ENCODE measurements around the gene XYLT1.
"Not testable (repeated sequence)": the region's sequence is repeated elsewhere in the genome, so short reads cannot be mapped to it uniquely, and the experiment has no call there.

XYLT1 gene

GRCh38 chr16:17339764-17340541 lies 130.8 kb downstream of the XYLT1 start:
- Mint-ChIP-seq H3K9me3 (no peaks in the 10 kb centered on the region), H3K27ac (no peak overlapping the region), H3K4me3 (no peak overlapping the region), H3K27me3 (ENCODE audit: low read depth, poor library complexity) (no peaks in the 10 kb centered on the region), H3K36me3 (ENCODE audit: low read depth) (no peaks in the 10 kb centered on the region), H3K4me1 (peaks cover 18% of the 10 kb centered on the region)
- DNase-seq: no peak
- TF ChIP-seq CTCF (IDR thresholded peaks at IDR 0.05): no peak

- no peak for DNase-seq
- no peak for TF ChIP-seq CTCF (IDR thresholded peaks at IDR 0.05)
- Mint-ChIP-seq H3K36me3 (ENCODE audit: low read depth) (no peaks in the 10 kb centered on the region), H3K27me3 (ENCODE audit: low read depth, poor library complexity) (peaks cover 3% of the 10 kb centered on the region), H3K4me1 (peaks cover 27% of the 10 kb centered on the region), H3K9me3 (no peaks in the 10 kb centered on the region), H3K27ac (no peak overlapping the region), H3K4me3 (no peak overlapping the region)
Observed at GRCh38 chr16:17338244-17338643, 132.5 kb downstream of the XYLT1 start.

- no peak overlapping the region for H3K4me3 Mint-ChIP-seq
- no peak overlapping the region for H3K27ac Mint-ChIP-seq
- H3K4me1 Mint-ChIP-seq: peaks cover 27% of the 10 kb centered on the region
- no peaks in the 10 kb centered on the region for H3K9me3 Mint-ChIP-seq
- H3K36me3 Mint-ChIP-seq (ENCODE audit: low read depth): no peaks in the 10 kb centered on the region
- no peak for DNase-seq
- H3K27me3 Mint-ChIP-seq (ENCODE audit: low read depth, poor library complexity): peaks cover 3% of the 10 kb centered on the region
- no peak for TF ChIP-seq CTCF (IDR thresholded peaks at IDR 0.05)
Observed at GRCh38 chr16:17336530-17336900, 134.2 kb downstream of the XYLT1 start.

- Mint-ChIP-seq H3K36me3 (ENCODE audit: low read depth) (no peaks in the 10 kb centered on the region), H3K27me3 (ENCODE audit: low read depth, poor library complexity) (peaks cover 3% of the 10 kb centered on the region), H3K4me3 (no peak overlapping the region), H3K27ac (no peak overlapping the region), H3K4me1 (peaks cover 27% of the 10 kb centered on the region), H3K9me3 (no peaks in the 10 kb centered on the region)
- TF ChIP-seq CTCF (IDR thresholded peaks at IDR 0.05): no peak
- no peak for DNase-seq
Observed at GRCh38 chr16:17335826-17336529, 134.8 kb downstream of the XYLT1 start.

GRCh38 chr16:17335406-17335805 lies 135.4 kb downstream of the XYLT1 start:
- H3K27ac Mint-ChIP-seq; H3K9me3 Mint-ChIP-seq; H3K4me3 Mint-ChIP-seq; H3K27me3 Mint-ChIP-seq (ENCODE audit: low read depth, poor library complexity); H3K36me3 Mint-ChIP-seq (ENCODE audit: low read depth); DNase-seq: not testable (repeated sequence)
- H3K4me1 Mint-ChIP-seq: peaks cover 27% of the 10 kb centered on the region

- Mint-ChIP-seq H3K27me3 (ENCODE audit: low read depth, poor library complexity) (peaks cover 3% of the 10 kb centered on the region), H3K36me3 (ENCODE audit: low read depth) (no peaks in the 10 kb centered on the region), H3K9me3 (no peaks in the 10 kb centered on the region), H3K4me1 (peaks cover 33% of the 10 kb centered on the region), H3K4me3 (no peak overlapping the region), H3K27ac (peak overlapping the region; percentile 83)
- no peak for DNase-seq
- TF ChIP-seq CTCF (IDR thresholded peaks at IDR 0.05): no peak
Observed at GRCh38 chr16:17334096-17334495, 136.7 kb downstream of the XYLT1 start.
